B cell (primary cell): ENCODE results near the gene NOL4L. TPM values are rescaled to one million over a fixed set of nuclear protein-coding genes. Genes with fewer than 3 reads are reported as not detected.

ENCODE experiments used
- ATAC-seq: fragments of 200-7000 bp; cut with Tn5 transposase; one replicate; pipeline ENCODE4 v1.10.0; 2021; ENCODE audit warnings: low read depth, mild to moderate bottlenecking, moderate number of reproducible peaks, moderate library complexity
- CTCF ChIA-PET: fragments of 350-600 bp; sonication (Branson Sonifier 250); formaldehyde crosslinking; loops from one replicate; lab custom pipeline; 2021; ENCODE audit warnings: antibody characterized with exemption, inconsistent platforms; lab: Charles Lee
- POLR2A ChIA-PET: fragments of 350-600 bp; sonication (Branson Sonifier 250); formaldehyde crosslinking; loops from one replicate; lab custom pipeline; 2021; ENCODE audit warnings: antibody characterized with exemption; lab: Charles Lee
- DNase-seq: peaks from one replicate; pipeline ENCODE4 v3.0.0; 2013
- H2AFZ ChIP-seq: 2 replicates; pipeline ENCODE4 v1.6.1; 2012; ENCODE audit warnings: mild to moderate bottlenecking, low read depth, low read length; ENCODE audit not compliant: insufficient read depth, poor library complexity, severe bottlenecking
- H3K27ac ChIP-seq, 2 donors: 1 replicate in 1 of 2; 2 replicates in 1 of 2; pipeline ENCODE4 v1.5.1; 2012 to 2013; ENCODE audit warnings: low read length in 2 of 2, mild to moderate bottlenecking in 2 of 2, moderate library complexity in 1 of 2
- H3K27me3 ChIP-seq, 4 experiments: fragments of 200-600 bp in 1 of 4; sonication (generic) in 1 of 4; replicated peaks in 1 of 4; 1 replicate in 2 of 4; 2 replicates in 2 of 4; pipeline versions ENCODE4 v1.6.1 to v1.7.0; 2013 to 2016; ENCODE audit warnings: low read length in 3 of 4, mild to moderate bottlenecking in 2 of 4, mixed read lengths in 1 of 4, moderate library complexity in 1 of 4; ENCODE audit not compliant: insufficient read depth in 4 of 4, control insufficient read depth in 3 of 4; ENCODE audit errors: control extremely low read depth in 1 of 4
- H3K36me3 ChIP-seq, 2 experiments: replicated peaks in 1 of 2; 1 replicate in 1 of 2; 2 replicates in 1 of 2; pipeline versions ENCODE4 v1.6.1 to v1.7.1; 2013; ENCODE audit warnings: low read length in 1 of 2; ENCODE audit not compliant: insufficient read depth in 2 of 2, control insufficient read depth in 1 of 2; ENCODE audit errors: control extremely low read depth in 1 of 2, extremely low read depth in 1 of 2
- H3K4me1 ChIP-seq, 2 donors: fragments of 200-600 bp in 1 of 2; sonication (generic) in 1 of 2; 1 replicate in 1 of 2; 2 replicates in 1 of 2; pipeline versions ENCODE4 v1.5.1 to v1.6.1; 2013 to 2017; ENCODE audit warnings: low read length in 2 of 2; ENCODE audit not compliant: control insufficient read depth in 2 of 2, insufficient read depth in 2 of 2
- H3K4me2 ChIP-seq: replicated peaks from 2 replicates; pipeline ENCODE3; 2012; ENCODE audit warnings: mild to moderate bottlenecking, low read depth, low read length; ENCODE audit not compliant: poor library complexity, severe bottlenecking
- H3K4me3 ChIP-seq, 5 experiments: fragments of 200-600 bp in 1 of 5; sonication (generic) in 1 of 5; 1 replicate in 3 of 5; 2 replicates in 2 of 5; pipeline versions ENCODE4 v1.5.1 to v1.7.0; 2011 to 2016; ENCODE audit warnings: low read length in 4 of 5, mild to moderate bottlenecking in 4 of 5, low read depth in 2 of 5, control low read depth in 1 of 5, moderate library complexity in 1 of 5; ENCODE audit not compliant: insufficient read depth in 1 of 5; ENCODE audit errors: control extremely low read depth in 1 of 5, extremely low read depth in 1 of 5
- H3K79me2 ChIP-seq: fragments of 200-600 bp; sonication (generic); one replicate; pipeline ENCODE4 v1.6.0; 2016; ENCODE audit warnings: low read length; ENCODE audit not compliant: control insufficient read depth, insufficient read depth
- H3K9ac ChIP-seq: fragments of 200-600 bp; sonication (generic); 2 replicates; pipeline ENCODE4 v1.6.1; 2017; ENCODE audit warnings: mild to moderate bottlenecking, low read length, moderate library complexity
- H3K9me3 ChIP-seq, 3 donors: one replicate each; pipeline versions ENCODE4 v1.6.1 to v1.7.1; 2013; ENCODE audit warnings: low read length in 2 of 3; ENCODE audit not compliant: control insufficient read depth in 2 of 3, insufficient read depth in 1 of 3; ENCODE audit errors: control extremely low read depth in 1 of 3
- H4K20me1 ChIP-seq: 2 replicates; pipeline ENCODE4 v1.6.0; 2012; ENCODE audit warnings: mild to moderate bottlenecking, low read length; ENCODE audit not compliant: insufficient read depth, control insufficient read depth, poor library complexity, severe bottlenecking
- H3K27ac Mint-ChIP-seq: one replicate; pipeline ENCODE4 v1.8.0; 2021; ENCODE audit warnings: mixed read lengths
- H3K27me3 Mint-ChIP-seq: one replicate; pipeline ENCODE4 v1.8.0; 2021; ENCODE audit warnings: mixed read lengths
- H3K4me1 Mint-ChIP-seq: one replicate; pipeline ENCODE4 v1.8.0; 2021; ENCODE audit warnings: mixed read lengths
- H3K4me3 Mint-ChIP-seq: one replicate; pipeline ENCODE4 v1.8.0; 2021; ENCODE audit warnings: mixed read lengths
- H3K9me3 Mint-ChIP-seq: one replicate; pipeline ENCODE4 v1.8.0; 2022; ENCODE audit warnings: mixed read lengths; ENCODE audit not compliant: insufficient read depth
- CTCF ChIP-seq: fragments of 200-600 bp; IDR thresholded peaks from one replicate; pipeline ENCODE4 v1.8.0; 2022; ENCODE audit warnings: antibody characterized with exemption, mild to moderate bottlenecking
- EZH2 ChIP-seq: IDR thresholded peaks from 2 replicates; pipeline ENCODE4 v1.6.1; 2012; ENCODE audit warnings: borderline replicate concordance, low read depth, mild to moderate bottlenecking, moderate library complexity, low read length; ENCODE audit not compliant: insufficient read depth, poor library complexity, severe bottlenecking
- WGBS: methylation state at CpG from one replicate; pipeline ENCODE4 v1.1.5; 2013; ENCODE audit warnings: missing lambda C conversion rate; ENCODE audit not compliant: insufficient coverage; 5-methylcytosine and 5-hydroxymethylcytosine counted together
- intact Hi-C: fragments of 100-400 bp; cut with micrococcal nuclease; formaldehyde crosslinking; loops from one replicate; pipeline ENCODE4 v1.10.0; 2022
- polyA plus RNA-seq: library from polyadenylated mRNA; depleted of rRNA; stranded (reverse); fragments of >200 nt; gene quantifications from 2 replicates; pipeline ENCODE4 v1.2.3, GENCODE V29; 2012
- total RNA-seq, 2 donors: library from RNA; stranded (reverse); fragments of 120-200 nt in 1 of 2; gene quantifications; 1 replicate in 1 of 2; 2 replicates in 1 of 2; pipeline versions ENCODE4 v1.2.3 to v1.2.4, GENCODE V29; 2013 to 2022

NOL4L gene
- total and polyA plus RNA-seq, 2 donors (not counting 1 experiment from before 2014, with no cell fraction given): 6.5 to 7.9 TPM

GRCh38 chr20:32538526-32538939 is 46.6 kb downstream of the NOL4L start:
- Histone ChIP-seq H3K4me3 (no peak overlapping the region), H4K20me1 (no peaks in the 10 kb centered on the region), H3K27ac (peak overlapping the region in 1 of 2 donors; percentile 38), H3K4me2 (peak overlapping the region; percentile 60), H2AFZ (peak overlapping the region; percentile 48), H3K79me2 (peaks cover 16% of the 10 kb centered on the region), H3K36me3 (no peaks in the 10 kb centered on the region), H3K9ac (no peak overlapping the region), H3K9me3 (no peaks in the 10 kb centered on the region), H3K4me1 (peaks cover 58 to 68% of the 10 kb centered on the region in 2 donors), H3K27me3 (no peaks in the 10 kb centered on the region)
- peak overlapping the region; percentile 88 for H3K27ac Mint-ChIP-seq
- DNase-seq (no peak), ATAC-seq (no peak)
- intact Hi-C loops: loop anchor here (5.0 kb wide), 4 partner anchors 44 to 284 kb away; partner anchors contain the start of gene ASXL1
- TF ChIP-seq EZH2: no peak
- TF ChIP-seq CTCF: no peak
- H3K27me3 Mint-ChIP-seq: no peaks in the 10 kb centered on the region
- no peaks in the 10 kb centered on the region for H3K9me3 Mint-ChIP-seq
- CTCF ChIA-PET: interaction anchor here (2.0 to 9.0 kb wide), 3 partner anchors 10 to 114 kb away, joined by 8 to 99 read pairs (median 19); no protein-coding TSS in a partner anchor
- peaks cover 56% of the 10 kb centered on the region for H3K4me1 Mint-ChIP-seq
- H3K4me3 Mint-ChIP-seq: peak overlapping the region; percentile 63
- POLR2A ChIA-PET: interaction anchor here (0.5 to 1.1 kb wide), 5 partner anchors 8 to 237 kb away, joined by 3 to 8 read pairs (median 3); no protein-coding TSS in a partner anchor
- 46% methylated on average over 10 of the region's 16 CpGs for WGBS
